Posterior vena cava (tissue), 2 donors: ENCODE data around the gene PIP5K1C. TPM values are rescaled to one million over a fixed set of nuclear protein-coding genes. Genes with fewer than 3 reads are reported as not detected.
"Not testable (repeated sequence)": the region's sequence is repeated elsewhere in the genome, so short reads cannot be mapped to it uniquely, and the experiment has no call there.

Source experiments
- DNase-seq: peaks from one replicate; pipeline ENCODE4 v3.0.0-alpha.2; 2020; ENCODE audit warnings: low spot score
- intact Hi-C, 2 donors: fragments of 100-400 bp; cut with DNase I; formaldehyde crosslinking; loops; one replicate each; pipeline versions ENCODE4 v1.14.1 to v1.14.2; 2022 to 2023
- total RNA-seq, 2 donors: library from RNA; stranded (reverse); fragmentation: NEBNext Ultra II Directional; extraction: Animal tissue kit (Norgen Biotek cat#: 25700); gene quantifications; one replicate each; pipeline ENCODE4 v1.2.1, GENCODE V29; 2021
- donor health status: DM: yes; HTN: yes; CAD: no.
- donor health status: DM: yes; HTN: yes; CAD: no.

PIP5K1C gene
- total RNA-seq, 2 donors from 2014 or later: 80.9 to 85.4 TPM

- intact Hi-C loops: no loop called here
- no peak for DNase-seq
These were observed 44.7 kb downstream of the PIP5K1C start for GRCh38 chr19:3655402-3656072.

- intact Hi-C loops: no loop called here
- DNase-seq: no peak
These were observed 46.3 kb downstream of the PIP5K1C start for GRCh38 chr19:3653865-3654513.

- no peak for DNase-seq
- intact Hi-C loops: no loop called here
These were observed 47.0 kb downstream of the PIP5K1C start for GRCh38 chr19:3653081-3653795.

- intact Hi-C loops: no loop called here
- DNase-seq: no peak
These were observed 47.8 kb downstream of the PIP5K1C start for GRCh38 chr19:3652422-3652821.

GRCh38 chr19:3651684-3652083, 48.6 kb downstream of the PIP5K1C start:
- no peak for DNase-seq
- intact Hi-C loops: no loop called here

GRCh38 chr19:3649888-3650287, 50.4 kb downstream of the PIP5K1C start:
- DNase-seq: no peak
- intact Hi-C loops: no loop called here

- intact Hi-C loops: loop anchor here in 1 of 2 donors (1.0 kb wide), 1 partner anchor 132 kb away; no protein-coding TSS in a partner anchor
- DNase-seq: no peak
These were observed 52.0 kb downstream of the PIP5K1C start for GRCh38 chr19:3648037-3648905.

GRCh38 chr19:3647102-3647501, 53.2 kb downstream of the PIP5K1C start:
- intact Hi-C loops, DNase-seq: not testable (repeated sequence)

- DNase-seq: no peak
- intact Hi-C loops: no loop called here
These were observed 53.8 kb downstream of the PIP5K1C start for GRCh38 chr19:3646336-3647092.

GRCh38 chr19:3645726-3646125, 54.5 kb downstream of the PIP5K1C start:
- intact Hi-C loops: no loop called here

GRCh38 chr19:3645067-3645396, 55.2 kb downstream of the PIP5K1C start:
- DNase-seq: no peak
- intact Hi-C loops: no loop called here

More at GRCh38 chr19:3645726-3646125, 54.5 kb downstream of the PIP5K1C start:
- no peak for DNase-seq

- no peak for DNase-seq
- intact Hi-C loops: no loop called here
These were observed 55.8 kb downstream of the PIP5K1C start for GRCh38 chr19:3644351-3645066.

- intact Hi-C loops: no loop called here
- DNase-seq: no peak
These were observed 56.5 kb downstream of the PIP5K1C start for GRCh38 chr19:3643674-3644313.

- no peak for DNase-seq
- intact Hi-C loops: no loop called here
These were observed 57.1 kb downstream of the PIP5K1C start for GRCh38 chr19:3642987-3643673.

- no peak for DNase-seq
- intact Hi-C loops: no loop called here
These were observed 58.0 kb downstream of the PIP5K1C start for GRCh38 chr19:3642296-3642695.

GRCh38 chr19:3641515-3642269, 58.6 kb downstream of the PIP5K1C start:
- intact Hi-C loops: no loop called here
- no peak for DNase-seq

GRCh38 chr19:3639479-3639878, 60.8 kb downstream of the PIP5K1C start:
- DNase-seq: no peak
- intact Hi-C loops: no loop called here
